Ishikawa (cell line): ENCODE data around the gene SH2D6.
A peak's percentile ranks its signal among the peaks of the same experiment; 100 is the strongest.

ENCODE experiments used
- CEBPB ChIP-seq: IDR thresholded peaks from 2 replicates; pipeline ENCODE4 v1.6.1; 2012
- CREB1 ChIP-seq: IDR thresholded peaks from 2 replicates; pipeline ENCODE4 v1.6.1; 2012; ENCODE audit warnings: low read depth
- EP300 ChIP-seq: IDR thresholded peaks from 2 replicates; pipeline ENCODE4 v1.6.1; 2012; ENCODE audit warnings: borderline replicate concordance
- FOXM1 ChIP-seq: IDR thresholded peaks from 2 replicates; pipeline ENCODE4 v1.6.1; 2012; ENCODE audit warnings: low read depth, borderline replicate concordance
- RAD21 ChIP-seq: IDR thresholded peaks from 2 replicates; pipeline ENCODE4 v1.6.1; 2012; ENCODE audit warnings: low read depth
- TAF1 ChIP-seq: IDR thresholded peaks from 2 replicates; pipeline ENCODE4 v1.6.1; 2012; ENCODE audit warnings: low read depth, mild to moderate bottlenecking
- TCF12 ChIP-seq: IDR thresholded peaks from 2 replicates; pipeline ENCODE4 v1.6.1; 2012; ENCODE audit warnings: low read depth
- TEAD4 ChIP-seq: IDR thresholded peaks from 2 replicates; pipeline ENCODE4 v1.6.1; 2012
- YY1 ChIP-seq: IDR thresholded peaks from 2 replicates; pipeline ENCODE4 v1.6.1; 2012; ENCODE audit warnings: low read depth
- ZBTB7A ChIP-seq: IDR thresholded peaks from 2 replicates; pipeline ENCODE4 v1.6.1; 2012; ENCODE audit warnings: low read depth
- TF ChIP-seq, protein P1 (sequence below): IDR thresholded peaks from 2 replicates; pipeline ENCODE4 v1.6.1; 2012; ENCODE audit warnings: low read depth, mild to moderate bottlenecking
- TF ChIP-seq, protein P2 (sequence below): IDR thresholded peaks from 2 replicates; pipeline ENCODE4 v1.6.1; 2012

GRCh38 chr2:85439025-85439472, 20.5 kb downstream of the SH2D6 start:
- TF ChIP-seq, protein P1, sequence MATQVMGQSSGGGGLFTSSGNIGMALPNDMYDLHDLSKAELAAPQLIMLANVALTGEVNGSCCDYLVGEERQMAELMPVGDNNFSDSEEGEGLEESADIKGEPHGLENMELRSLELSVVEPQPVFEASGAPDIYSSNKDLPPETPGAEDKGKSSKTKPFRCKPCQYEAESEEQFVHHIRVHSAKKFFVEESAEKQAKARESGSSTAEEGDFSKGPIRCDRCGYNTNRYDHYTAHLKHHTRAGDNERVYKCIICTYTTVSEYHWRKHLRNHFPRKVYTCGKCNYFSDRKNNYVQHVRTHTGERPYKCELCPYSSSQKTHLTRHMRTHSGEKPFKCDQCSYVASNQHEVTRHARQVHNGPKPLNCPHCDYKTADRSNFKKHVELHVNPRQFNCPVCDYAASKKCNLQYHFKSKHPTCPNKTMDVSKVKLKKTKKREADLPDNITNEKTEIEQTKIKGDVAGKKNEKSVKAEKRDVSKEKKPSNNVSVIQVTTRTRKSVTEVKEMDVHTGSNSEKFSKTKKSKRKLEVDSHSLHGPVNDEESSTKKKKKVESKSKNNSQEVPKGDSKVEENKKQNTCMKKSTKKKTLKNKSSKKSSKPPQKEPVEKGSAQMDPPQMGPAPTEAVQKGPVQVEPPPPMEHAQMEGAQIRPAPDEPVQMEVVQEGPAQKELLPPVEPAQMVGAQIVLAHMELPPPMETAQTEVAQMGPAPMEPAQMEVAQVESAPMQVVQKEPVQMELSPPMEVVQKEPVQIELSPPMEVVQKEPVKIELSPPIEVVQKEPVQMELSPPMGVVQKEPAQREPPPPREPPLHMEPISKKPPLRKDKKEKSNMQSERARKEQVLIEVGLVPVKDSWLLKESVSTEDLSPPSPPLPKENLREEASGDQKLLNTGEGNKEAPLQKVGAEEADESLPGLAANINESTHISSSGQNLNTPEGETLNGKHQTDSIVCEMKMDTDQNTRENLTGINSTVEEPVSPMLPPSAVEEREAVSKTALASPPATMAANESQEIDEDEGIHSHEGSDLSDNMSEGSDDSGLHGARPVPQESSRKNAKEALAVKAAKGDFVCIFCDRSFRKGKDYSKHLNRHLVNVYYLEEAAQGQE: no peak
- TF ChIP-seq FOXM1 (no peak), EP300 (no peak), RAD21 (no peak), CREB1 (no peak), TAF1 (no peak), YY1 (no peak), TEAD4 (peak; percentile 71), TCF12 (no peak), CEBPB (no peak), ZBTB7A (no peak)
- TF ChIP-seq, protein P2, sequence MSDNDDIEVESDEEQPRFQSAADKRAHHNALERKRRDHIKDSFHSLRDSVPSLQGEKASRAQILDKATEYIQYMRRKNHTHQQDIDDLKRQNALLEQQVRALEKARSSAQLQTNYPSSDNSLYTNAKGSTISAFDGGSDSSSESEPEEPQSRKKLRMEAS: no peak
